ENCODE results near the gene ITGB2.

ITGB2 gene

GRCh38 chr21:44955141-44955797 lies 34.6 kb upstream of the ITGB2 start:
- no peak for DNase-seq (ENCODE audit: low spot score)

GRCh38 chr21:44954281-44954771 lies 33.6 kb upstream of the ITGB2 start:
- no peak for DNase-seq (ENCODE audit: low spot score)

- DNase-seq (ENCODE audit: low spot score) = no peak
Measured at GRCh38 chr21:44953628-44954021, 32.9 kb upstream of the ITGB2 start.

- no peak for DNase-seq (ENCODE audit: low spot score)
Measured at GRCh38 chr21:44952929-44953627, 32.4 kb upstream of the ITGB2 start.

- DNase-seq (ENCODE audit: low spot score) = no peak
Measured at GRCh38 chr21:44952116-44952928, 31.6 kb upstream of the ITGB2 start.

- DNase-seq (ENCODE audit: low spot score) = no peak
Measured at GRCh38 chr21:44951186-44951915, 30.7 kb upstream of the ITGB2 start.

- DNase-seq (ENCODE audit: low spot score) = no peak
Measured at GRCh38 chr21:44950351-44950750, 29.7 kb upstream of the ITGB2 start.

GRCh38 chr21:44949779-44950198 lies 29.1 kb upstream of the ITGB2 start:
- peak; percentile 81 for DNase-seq (ENCODE audit: low spot score)

- DNase-seq (ENCODE audit: low spot score) = no peak
Measured at GRCh38 chr21:44949161-44949778, 28.6 kb upstream of the ITGB2 start.

- no peak for DNase-seq (ENCODE audit: low spot score)
Measured at GRCh38 chr21:44948426-44949120, 27.9 kb upstream of the ITGB2 start.

- DNase-seq (ENCODE audit: low spot score) = no peak
Measured at GRCh38 chr21:44947930-44948331, 27.2 kb upstream of the ITGB2 start.

GRCh38 chr21:44947111-44947929 lies 26.6 kb upstream of the ITGB2 start:
- no peak for DNase-seq (ENCODE audit: low spot score)

GRCh38 chr21:44946254-44947041 lies 25.7 kb upstream of the ITGB2 start:
- no peak for DNase-seq (ENCODE audit: low spot score)

- no peak for DNase-seq (ENCODE audit: low spot score)
Measured at GRCh38 chr21:44944596-44944995, 23.9 kb upstream of the ITGB2 start.

- DNase-seq (ENCODE audit: low spot score) = no peak
Measured at GRCh38 chr21:44943686-44944550, 23.2 kb upstream of the ITGB2 start.

- no peak for DNase-seq (ENCODE audit: low spot score)
Measured at GRCh38 chr21:44943005-44943685, 22.4 kb upstream of the ITGB2 start.

- DNase-seq (ENCODE audit: low spot score) = no peak
Measured at GRCh38 chr21:44942566-44942965, 21.9 kb upstream of the ITGB2 start.

GRCh38 chr21:44941567-44941966 lies 20.9 kb upstream of the ITGB2 start:
- DNase-seq (ENCODE audit: low spot score) = no peak
